NCI-H345 (cell line): ENCODE measurements around the gene ACSF3.
"Not testable (repeated sequence)": the region's sequence is repeated elsewhere in the genome, so short reads cannot be mapped to it uniquely, and the experiment has no call there.

Experiments used
- DNase-seq: peaks from one replicate; lab custom pipeline; 2025; lab: John Stamatoyannopoulos, UW

Gene ACSF3

DNA sequence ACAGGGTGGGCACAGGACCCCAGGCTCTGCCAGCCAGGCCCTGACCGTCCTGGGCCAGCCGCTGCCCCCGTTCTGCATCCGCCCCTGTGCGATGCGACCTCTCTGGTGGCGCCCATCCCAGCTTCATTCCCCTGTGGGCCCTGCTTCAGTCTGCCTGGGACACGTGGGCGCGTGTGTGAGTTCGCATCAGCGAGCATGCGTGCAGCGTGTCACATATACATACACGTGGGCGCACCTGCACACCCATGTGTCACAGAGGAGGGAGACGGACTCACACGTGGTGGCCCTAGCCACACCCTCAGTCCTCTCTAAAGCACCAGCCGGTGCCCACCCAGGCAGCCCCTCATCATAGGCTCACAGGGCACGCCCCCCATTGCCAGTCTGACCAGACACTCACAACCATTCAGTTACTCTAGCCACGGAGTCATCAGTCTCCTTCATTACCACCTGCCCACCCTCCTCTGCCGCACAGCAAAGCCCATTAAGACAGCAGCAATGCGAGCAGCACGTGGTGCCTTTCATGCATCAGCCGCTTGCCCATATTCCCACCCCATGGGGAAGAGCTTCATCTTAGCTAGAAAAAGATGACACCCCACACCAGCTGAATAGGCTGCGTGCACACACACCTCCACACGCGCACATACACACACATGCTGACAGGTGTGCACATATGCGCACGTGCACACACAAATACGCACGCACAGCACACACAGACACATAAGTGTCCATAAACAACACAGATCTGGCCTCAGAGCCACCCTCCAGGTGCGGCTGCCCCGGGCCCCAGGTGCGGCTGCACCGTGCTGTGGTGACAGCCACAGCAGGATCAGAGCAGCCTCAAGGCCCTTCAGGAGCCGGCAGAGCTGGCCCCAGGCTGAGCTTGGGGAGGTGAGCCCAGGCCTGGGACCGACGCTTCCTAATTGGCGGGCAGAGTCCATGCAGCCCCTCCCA lies 68.4 kb downstream of the ACSF3 start:
- no peak for DNase-seq

GRCh38 chr16:89163297-89163696 lies 69.6 kb downstream of the ACSF3 start:
- DNase-seq: no peak

DNA sequence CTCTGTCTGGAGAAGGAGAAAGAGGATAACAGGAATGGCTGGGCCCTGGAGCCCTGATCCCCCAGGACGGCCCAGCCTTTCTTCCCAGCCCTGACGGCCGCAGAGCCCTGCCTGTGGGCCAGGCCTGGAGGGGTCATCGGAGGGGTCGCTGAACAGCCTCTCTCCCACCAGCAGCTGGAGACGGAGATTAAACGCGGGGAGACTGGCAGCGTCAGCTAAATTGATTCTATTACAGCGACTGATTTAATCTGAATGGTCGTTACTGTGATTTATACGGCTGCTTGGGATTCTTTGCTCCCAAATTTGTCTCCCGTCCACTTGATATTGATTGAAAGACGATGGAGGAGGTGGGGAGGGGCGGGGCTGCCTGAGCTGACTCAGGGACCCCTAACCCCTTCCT lies 70.8 kb downstream of the ACSF3 start:
- DNase-seq: no peak

- DNase-seq: no peak
Measured at GRCh38 chr16:89164847-89165680, 71.4 kb downstream of the ACSF3 start.

GRCh38 chr16:89165681-89165979 lies 72.0 kb downstream of the ACSF3 start:
- DNase-seq: not testable (repeated sequence)

- DNase-seq: no peak
Measured at GRCh38 chr16:89166696-89167424, 73.2 kb downstream of the ACSF3 start.

DNA sequence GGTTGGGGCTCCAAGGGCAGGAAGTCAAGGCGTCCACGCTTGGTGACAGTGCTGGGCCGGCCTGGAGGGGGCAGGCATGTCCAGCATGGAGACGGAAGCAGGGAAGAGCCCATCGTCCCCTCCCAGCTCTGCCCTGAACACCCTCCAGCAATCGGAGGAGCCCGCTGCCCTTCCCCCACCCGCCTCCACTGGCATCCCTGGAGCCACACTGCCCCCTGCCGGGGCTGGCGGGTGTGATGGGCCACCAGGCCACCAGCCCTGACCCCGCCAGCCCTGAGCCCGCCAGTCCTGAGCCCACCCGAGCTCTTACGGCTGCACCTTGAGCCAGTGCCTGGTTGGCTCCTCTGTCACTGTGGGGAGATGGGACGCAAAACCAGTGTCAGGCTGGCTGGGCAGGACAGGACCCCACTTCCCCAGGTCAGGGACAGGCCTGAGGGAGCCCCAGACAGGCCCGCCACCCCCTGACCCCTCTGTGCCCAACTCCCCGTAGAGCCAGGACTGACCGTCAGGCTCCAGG lies 73.8 kb downstream of the ACSF3 start:
- DNase-seq: peak; percentile 57

GRCh38 chr16:89168381-89169189 lies 74.9 kb downstream of the ACSF3 start:
- no peak for DNase-seq

GRCh38 chr16:89169778-89170177 lies 76.1 kb downstream of the ACSF3 start:
- no peak for DNase-seq

- peak; percentile 61 for DNase-seq
Measured at GRCh38 chr16:89170346-89171215, 76.9 kb downstream of the ACSF3 start.

DNA sequence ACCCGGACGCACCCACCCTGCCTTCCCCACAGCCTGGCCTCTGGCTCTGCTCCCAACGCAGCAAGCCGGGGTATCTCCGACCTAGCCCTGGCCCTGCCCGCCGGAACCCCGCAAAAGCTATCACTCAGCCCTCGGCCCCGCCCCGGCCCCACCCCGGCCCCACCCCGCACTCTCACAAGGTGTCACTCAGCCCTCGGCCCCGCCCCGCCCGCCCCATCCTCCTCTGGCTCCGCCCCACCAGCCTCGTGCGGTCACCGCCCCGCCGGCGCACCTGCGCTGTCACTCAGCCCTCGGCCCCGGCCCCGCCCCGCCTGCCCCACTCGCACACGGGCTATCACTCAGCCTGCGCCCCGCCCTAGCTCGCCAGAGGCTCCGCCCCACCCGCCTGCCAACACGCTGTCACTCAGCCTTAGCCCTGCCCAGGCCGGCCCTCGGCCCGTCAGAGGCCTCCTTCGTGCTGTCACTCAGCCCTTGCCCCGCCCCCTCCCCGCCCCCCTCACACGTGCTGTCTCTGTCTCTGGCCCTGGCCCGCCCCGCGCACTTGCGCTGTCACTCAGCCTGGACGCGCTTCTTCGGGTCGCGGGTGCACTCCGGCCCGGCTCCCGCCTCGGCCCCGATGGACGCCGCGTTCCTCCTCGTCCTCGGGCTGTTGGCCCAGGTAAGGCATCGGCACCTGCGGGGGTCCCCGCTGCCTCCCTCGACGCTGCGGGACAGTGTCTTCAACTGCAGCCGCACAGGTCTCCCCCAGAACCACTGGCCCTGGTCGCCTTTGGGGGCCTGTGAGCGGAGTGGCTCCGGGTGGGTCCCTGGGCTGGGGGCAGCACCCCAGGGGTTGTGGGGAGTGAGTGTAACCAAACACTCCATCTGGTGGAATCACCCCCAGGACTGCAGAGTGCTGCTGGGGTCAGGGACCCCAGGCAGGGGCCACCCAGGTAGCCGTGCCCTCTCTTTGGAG lies 77.8 kb downstream of the ACSF3 start, which contains the start of gene CDH15:
TSS of gene CDH15 (plus strand) at position 533 of the 955 bp plus-strand sequence. CDS start at position 617, 84 bp downstream.
- DNase-seq: peak; percentile 94

DNA sequence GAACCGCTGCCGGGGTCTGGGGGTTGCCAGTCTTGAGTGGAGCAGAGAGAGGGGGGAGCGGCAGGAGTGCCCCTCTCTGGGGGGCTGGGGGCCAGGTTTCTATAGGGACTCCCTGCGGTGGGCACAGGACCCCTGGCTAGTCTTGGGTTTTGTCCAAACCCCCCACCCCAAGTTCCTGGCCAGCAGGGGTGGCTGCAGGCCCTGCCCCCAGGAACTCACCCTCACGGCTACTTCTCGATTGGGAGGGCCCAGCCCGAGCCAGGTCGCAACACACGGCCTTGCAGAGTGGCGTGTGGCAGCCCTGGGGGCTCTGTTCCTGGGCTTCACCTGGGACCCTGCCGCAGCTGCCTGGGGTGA lies 78.5 kb downstream of the ACSF3 start:
- DNase-seq: no peak

DNA sequence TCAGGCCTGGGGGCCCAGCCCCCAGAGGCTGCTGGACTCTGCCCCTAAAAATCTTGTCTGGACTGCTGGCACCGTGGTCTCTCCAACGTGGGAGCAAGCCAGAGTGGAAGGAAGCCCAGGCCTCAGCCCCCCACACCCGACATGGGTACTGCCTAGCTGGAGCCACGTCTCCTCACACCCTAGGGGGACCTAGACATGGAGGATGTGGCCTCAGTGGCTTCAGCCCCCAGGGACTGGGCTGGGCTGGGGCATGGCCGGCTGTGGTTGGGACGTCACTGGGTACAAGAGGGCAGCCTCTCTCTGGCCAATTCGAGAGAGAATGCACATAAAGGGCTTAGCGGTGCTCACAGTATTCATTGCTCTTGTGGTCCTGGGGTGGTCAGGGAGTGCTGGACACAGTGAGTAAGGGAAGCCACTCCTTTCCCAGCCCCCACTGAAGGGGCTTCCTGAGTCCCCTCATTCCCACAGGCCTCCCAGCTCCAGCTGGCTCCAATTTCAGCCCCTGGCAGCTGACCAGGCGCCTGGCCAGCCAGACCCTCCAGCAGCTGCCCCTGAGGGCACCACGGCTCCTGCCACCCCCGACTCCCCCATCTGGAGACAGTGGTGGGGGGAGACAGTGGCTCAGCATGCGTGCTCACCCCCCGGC lies 79.0 kb downstream of the ACSF3 start:
- no peak for DNase-seq

DNA sequence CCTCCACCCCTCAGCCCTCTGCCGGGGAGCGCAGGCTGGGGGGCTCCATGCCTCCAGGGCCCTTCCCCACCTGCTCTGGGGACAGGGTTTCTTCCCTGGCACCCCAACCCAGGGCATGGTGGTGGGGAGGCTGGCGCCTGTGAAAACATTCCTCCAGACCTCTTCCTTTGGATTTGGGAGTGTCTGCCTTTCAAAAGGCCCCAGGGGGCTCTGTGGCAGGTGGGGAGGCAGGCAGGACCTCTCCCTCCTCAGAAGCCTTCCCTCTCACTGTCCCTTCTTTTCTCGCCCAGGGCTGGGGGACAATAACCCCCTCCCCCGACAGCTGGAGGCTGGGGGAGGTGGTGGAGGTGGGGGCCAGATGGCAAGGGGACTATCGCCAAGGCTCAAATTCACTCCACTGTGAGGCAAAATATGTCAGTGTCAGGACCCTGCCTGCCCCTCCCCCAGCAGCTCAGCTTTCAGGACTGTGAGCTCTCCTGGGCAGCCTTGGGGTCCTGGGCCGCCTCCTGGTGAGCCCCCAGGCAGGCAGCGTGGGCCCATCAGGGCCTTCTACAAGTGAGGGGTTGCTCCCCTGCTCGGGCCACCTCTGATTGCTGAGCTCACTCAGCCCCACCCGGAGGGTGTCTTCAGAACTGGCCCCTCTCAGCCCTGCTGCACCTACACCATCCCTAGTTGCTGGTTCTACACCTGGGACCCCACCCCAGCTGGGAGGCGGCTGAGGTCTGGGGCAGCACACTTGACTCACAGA lies 79.7 kb downstream of the ACSF3 start:
- DNase-seq: no peak

DNA sequence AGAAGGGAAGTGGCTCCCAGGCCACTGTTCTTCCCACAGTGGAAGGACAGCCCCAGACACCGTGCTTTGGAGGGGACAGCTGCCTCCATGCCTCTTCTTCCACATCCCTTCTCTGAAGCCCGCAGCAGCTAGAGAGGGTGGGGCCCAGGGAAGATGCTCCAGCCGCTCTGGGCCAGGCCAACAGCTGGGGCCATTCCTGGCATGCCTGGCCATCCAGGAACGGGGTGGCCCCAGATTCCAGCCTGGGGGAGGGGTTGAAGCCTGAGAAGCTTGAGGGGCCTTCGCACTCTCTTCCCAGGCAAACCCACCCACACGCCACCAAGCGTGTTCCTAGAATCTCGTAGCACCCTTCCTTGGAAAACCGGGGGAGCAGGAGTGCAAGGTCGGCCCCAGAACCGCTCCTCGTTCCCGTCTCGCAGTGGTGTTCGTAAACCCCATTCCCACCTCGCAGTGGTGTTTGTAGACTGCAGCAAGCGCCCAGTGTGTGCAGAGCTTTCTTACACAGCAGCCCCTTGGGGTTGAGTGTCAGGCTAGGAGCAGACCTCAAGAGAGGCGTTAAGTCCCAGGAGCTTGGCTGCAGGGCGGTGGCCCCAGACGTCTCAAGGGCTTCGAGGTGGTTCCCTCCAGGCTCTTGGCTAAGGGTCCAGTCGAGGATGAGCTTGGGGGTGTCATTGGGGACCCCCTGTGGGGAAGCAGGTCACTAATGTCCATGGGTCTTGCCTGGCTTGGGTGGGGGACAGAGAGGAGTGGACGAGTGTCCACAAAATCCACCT lies 80.6 kb downstream of the ACSF3 start:
- no peak for DNase-seq

DNA sequence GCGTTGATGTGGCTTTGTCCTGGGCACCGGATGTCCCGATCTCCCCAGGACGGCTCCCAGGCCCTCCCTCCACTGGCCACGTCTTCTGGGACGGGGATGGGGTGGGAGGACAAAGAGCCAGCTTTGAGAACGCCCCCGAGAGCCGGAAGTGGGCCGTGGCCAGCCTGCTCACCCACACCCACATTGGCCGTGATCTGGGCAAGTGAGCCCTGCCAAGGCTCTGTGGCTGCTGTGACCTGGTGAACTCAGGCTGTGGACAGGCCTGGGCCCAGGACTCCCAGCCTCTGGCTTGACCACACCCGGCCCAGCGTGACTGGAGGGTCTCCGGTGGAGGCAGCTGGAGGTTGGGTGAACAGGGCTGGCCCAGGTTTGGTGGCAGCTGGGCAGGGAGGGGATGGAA lies 81.2 kb downstream of the ACSF3 start:
- DNase-seq: no peak
